ENCODE data around the gene CACNA1A. TPM values are rescaled to one million over a fixed set of nuclear protein-coding genes. Genes with fewer than 3 reads are reported as not detected.
"Not testable (repeated sequence)": the region's sequence is repeated elsewhere in the genome, so short reads cannot be mapped to it uniquely, and the experiment has no call there.

The CACNA1A gene
- total RNA-seq, 1 donor from 2014 or later: 7.7 TPM

DNA sequence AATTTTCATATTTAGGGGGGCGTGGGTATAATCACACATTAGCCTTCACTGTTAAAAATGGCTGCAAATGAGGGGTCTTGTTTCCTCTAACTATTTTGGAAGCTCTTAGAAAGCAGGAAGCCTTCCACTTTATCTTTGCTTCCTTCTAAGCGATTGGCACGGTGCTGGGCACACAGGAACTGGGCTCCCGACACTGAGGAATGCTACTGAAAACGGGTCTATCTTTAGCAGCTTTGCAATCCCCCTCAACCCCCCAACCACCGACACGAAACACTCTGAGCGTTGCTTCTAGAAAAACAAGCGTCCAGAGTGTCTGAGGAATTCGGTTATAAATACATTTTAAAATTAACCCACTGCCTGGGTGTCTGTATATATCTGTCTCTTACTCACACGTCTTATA is 143.6 kb downstream of the CACNA1A start:
- no peaks in the 10 kb centered on the region for H3K36me3 ChIP-seq
- H3K9me3 ChIP-seq: peaks cover 0 to 5% of the 10 kb centered on the region in 2 donors
- DNase-seq (ENCODE audit: low spot score in 2 of 2): no peak
- H3K27me3 ChIP-seq: no peaks in the 10 kb centered on the region
- intact Hi-C loops (cut with DNase I): no loop called here
- H3K4me3 ChIP-seq: no peak overlapping the region
- no peaks in the 10 kb centered on the region for H3K4me1 ChIP-seq
- TF ChIP-seq, protein P1, sequence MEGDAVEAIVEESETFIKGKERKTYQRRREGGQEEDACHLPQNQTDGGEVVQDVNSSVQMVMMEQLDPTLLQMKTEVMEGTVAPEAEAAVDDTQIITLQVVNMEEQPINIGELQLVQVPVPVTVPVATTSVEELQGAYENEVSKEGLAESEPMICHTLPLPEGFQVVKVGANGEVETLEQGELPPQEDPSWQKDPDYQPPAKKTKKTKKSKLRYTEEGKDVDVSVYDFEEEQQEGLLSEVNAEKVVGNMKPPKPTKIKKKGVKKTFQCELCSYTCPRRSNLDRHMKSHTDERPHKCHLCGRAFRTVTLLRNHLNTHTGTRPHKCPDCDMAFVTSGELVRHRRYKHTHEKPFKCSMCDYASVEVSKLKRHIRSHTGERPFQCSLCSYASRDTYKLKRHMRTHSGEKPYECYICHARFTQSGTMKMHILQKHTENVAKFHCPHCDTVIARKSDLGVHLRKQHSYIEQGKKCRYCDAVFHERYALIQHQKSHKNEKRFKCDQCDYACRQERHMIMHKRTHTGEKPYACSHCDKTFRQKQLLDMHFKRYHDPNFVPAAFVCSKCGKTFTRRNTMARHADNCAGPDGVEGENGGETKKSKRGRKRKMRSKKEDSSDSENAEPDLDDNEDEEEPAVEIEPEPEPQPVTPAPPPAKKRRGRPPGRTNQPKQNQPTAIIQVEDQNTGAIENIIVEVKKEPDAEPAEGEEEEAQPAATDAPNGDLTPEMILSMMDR (IDR thresholded peaks at IDR 0.05): no peak
- H3K27ac ChIP-seq: no peak overlapping the region

DNA sequence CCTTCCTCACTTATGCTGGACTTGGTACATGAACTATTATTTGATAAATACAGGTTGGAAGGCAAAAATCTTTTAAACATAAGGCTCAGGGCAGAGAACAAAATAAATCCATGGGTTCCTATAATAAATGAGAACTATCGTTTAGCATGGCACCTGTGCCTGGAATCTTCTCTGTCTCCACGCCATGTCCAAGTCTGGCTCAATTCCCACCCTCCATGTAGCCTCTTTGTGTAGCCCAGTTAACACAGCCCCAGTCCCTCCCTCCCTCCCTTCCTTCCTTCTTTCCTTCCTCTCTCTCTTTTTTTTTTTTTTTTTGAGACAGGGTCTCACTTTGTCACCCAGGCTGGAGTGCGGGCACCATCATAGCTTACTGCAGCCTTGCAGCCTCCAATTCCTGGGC is 144.6 kb downstream of the CACNA1A start:
- H3K9me3 ChIP-seq; DNase-seq (ENCODE audit: low spot score in 2 of 2); H3K4me1 ChIP-seq; H3K36me3 ChIP-seq; intact Hi-C loops (cut with DNase I); H3K27ac ChIP-seq; H3K4me3 ChIP-seq; H3K27me3 ChIP-seq: not testable (repeated sequence)

DNA sequence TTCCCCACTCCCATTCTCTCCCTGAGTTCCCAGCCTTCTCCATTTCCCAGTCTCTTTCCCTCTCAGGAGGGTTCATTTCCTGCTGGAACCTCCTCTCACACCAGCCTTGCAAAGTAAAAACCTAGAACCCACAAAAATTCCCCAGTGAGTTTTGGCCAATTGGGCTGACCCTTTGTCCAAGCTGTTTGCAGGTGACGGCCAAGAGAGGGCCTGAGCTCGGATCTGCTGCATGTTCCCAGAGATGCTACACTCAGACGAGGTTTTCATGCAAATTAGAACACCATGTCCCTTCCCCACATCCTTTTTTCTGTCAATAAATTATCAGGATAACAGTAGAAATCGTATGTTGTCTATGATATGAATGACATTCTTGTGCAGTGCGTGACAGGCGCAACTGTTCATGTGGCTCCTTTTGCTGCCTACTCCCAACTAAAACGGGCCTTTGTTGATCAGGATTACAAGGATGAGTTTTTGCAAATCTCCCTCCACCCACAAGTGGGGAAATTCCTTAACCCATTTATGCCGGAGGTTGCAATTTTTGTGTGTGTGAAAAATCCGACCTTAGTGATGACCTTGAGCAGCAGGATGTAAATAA is 149.5 kb downstream of the CACNA1A start:
- peaks cover 0 to 5% of the 10 kb centered on the region in 2 donors for H3K9me3 ChIP-seq
- no peak overlapping the region for H3K4me3 ChIP-seq
- no peaks in the 10 kb centered on the region for H3K36me3 ChIP-seq
- H3K27me3 ChIP-seq: no peaks in the 10 kb centered on the region
- H3K27ac ChIP-seq: no peak overlapping the region
- H3K4me1 ChIP-seq: no peaks in the 10 kb centered on the region
- no peak for DNase-seq (ENCODE audit: low spot score in 2 of 2)
- intact Hi-C loops (cut with DNase I): no loop called here
- TF ChIP-seq, protein P1 (IDR thresholded peaks at IDR 0.05): no peak

DNA sequence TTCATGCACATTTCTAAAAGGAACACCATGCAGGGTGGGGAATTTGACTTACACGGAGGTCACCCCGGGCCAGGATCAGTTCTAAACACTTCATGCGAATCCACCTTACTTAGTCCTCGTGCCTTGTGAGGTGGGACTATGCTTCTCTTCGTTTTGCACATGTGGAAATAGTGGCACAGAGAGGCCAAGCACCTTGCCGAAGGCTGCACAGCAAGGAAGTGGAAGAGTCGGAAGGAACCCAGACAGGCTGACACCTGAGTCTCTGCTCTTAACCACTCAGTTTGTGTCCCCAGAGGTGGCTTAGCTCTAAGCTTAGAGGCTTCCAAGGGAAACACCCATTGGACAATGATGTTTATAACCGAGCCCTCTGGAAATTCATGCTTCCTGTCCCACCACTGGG is 150.1 kb downstream of the CACNA1A start:
- TF ChIP-seq, protein P1 (IDR thresholded peaks at IDR 0.05): no peak
- Histone ChIP-seq H3K4me1 (no peaks in the 10 kb centered on the region), H3K36me3 (no peaks in the 10 kb centered on the region), H3K4me3 (no peak overlapping the region), H3K9me3 (peaks cover 0 to 5% of the 10 kb centered on the region in 2 donors), H3K27me3 (no peaks in the 10 kb centered on the region), H3K27ac (no peak overlapping the region)
- intact Hi-C loops (cut with DNase I): no loop called here
- DNase-seq (ENCODE audit: low spot score in 2 of 2): no peak

DNA sequence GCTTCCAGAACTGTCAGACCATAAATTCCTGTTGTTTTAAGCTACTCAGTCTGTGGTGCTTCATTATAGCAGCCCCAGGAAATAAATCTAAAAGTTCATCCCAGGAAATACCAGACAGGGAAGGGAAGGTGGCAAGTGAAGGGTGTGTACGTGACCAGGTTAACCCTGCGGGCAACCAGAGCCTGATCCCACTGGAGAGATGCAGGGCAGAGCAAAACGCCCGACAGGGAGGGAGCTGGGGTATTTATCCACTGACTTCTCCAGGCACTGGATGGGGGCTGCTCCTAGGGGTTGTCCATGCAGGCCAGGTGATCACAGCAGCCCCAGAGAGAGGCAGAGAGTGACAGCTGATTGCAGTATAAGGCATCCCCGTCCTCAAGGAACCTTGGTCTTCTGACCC is 150.9 kb downstream of the CACNA1A start:
- H3K4me1 ChIP-seq: no peaks in the 10 kb centered on the region
- TF ChIP-seq, protein P1 (IDR thresholded peaks at IDR 0.05): no peak
- intact Hi-C loops (cut with DNase I): no loop called here
- no peaks in the 10 kb centered on the region for H3K27me3 ChIP-seq
- H3K4me3 ChIP-seq: no peak overlapping the region
- no peaks in the 10 kb centered on the region for H3K36me3 ChIP-seq
- no peak for DNase-seq (ENCODE audit: low spot score in 2 of 2)
- H3K27ac ChIP-seq: no peak overlapping the region
- H3K9me3 ChIP-seq: peaks cover 0 to 8% of the 10 kb centered on the region in 2 donors

DNA sequence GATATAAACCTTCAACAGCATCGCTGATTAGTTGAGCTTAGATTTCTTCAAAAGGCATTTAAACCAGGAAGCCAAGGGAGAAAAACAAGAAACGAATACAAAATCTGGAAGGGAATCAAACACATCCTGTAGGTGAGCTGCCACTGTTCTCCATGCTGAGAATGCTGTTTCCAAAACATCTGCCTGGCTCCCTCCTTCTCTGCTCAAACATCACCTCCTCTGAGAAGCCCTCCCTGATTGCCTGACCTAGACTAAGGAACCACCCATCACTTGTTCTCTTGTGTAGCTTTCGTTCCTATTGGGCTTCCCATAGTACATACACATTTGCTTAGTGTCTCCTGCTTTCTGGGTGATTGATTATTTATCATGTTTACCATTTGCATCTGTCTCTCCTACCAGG is 152.7 kb downstream of the CACNA1A start:
- TF ChIP-seq, protein P1 (IDR thresholded peaks at IDR 0.05): no peak
- Histone ChIP-seq H3K4me1 (no peaks in the 10 kb centered on the region), H3K36me3 (no peaks in the 10 kb centered on the region), H3K4me3 (no peak overlapping the region), H3K27me3 (no peaks in the 10 kb centered on the region), H3K9me3 (peaks cover 0 to 11% of the 10 kb centered on the region in 2 donors), H3K27ac (no peak overlapping the region)
- intact Hi-C loops (cut with DNase I): no loop called here
- no peak for DNase-seq (ENCODE audit: low spot score in 2 of 2)

Data from ascending aorta (tissue), 2 donors.